IMR-90 (cell line): ENCODE results near the gene CIITA. TPM values are rescaled to one million over a fixed set of nuclear protein-coding genes. Genes with fewer than 3 reads are reported as not detected.

Experiments used
- ATAC-seq: fragments of 200-7000 bp; cut with Tn5 transposase; 2 replicates; pipeline ENCODE4 v1.9.1; 2020; ENCODE audit warnings: low read depth, mild to moderate bottlenecking, moderate library complexity
- BruUV-seq: library from RNA; stranded (reverse); fragments of 400-500 nt; replicated peaks from 2 replicates; lab custom pipeline; 2021; lab: Mats Ljungman, UMichigan
- CTCF ChIA-PET: fragments of 300-600 bp; formaldehyde crosslinking; extraction: SDS; loops from one replicate; lab custom pipeline; 2021; ENCODE audit warnings: antibody characterized with exemption; lab: Yijun Ruan, JAX
- POLR2A ChIA-PET: fragments of 300-600 bp; sonication (Branson Sonifier 250); formaldehyde crosslinking; loops from one replicate; lab custom pipeline; 2022; ENCODE audit warnings: antibody characterized with exemption; ENCODE audit not compliant: unreplicated experiment; lab: Charles Lee
- DNase-seq: peaks from one replicate; pipeline ENCODE4 v3.0.0; 2013
- H2AFZ ChIP-seq: replicated peaks from 2 replicates; pipeline ENCODE3; 2013; ENCODE audit warnings: low read length, mild to moderate bottlenecking; ENCODE audit not compliant: poor library complexity
- H2AK5ac ChIP-seq: 2 replicates; pipeline ENCODE4 v1.6.1; 2013; ENCODE audit warnings: low read depth, low read length, inconsistent platforms
- H2AK9ac ChIP-seq: replicated peaks from 2 replicates; pipeline ENCODE3; 2013; ENCODE audit warnings: mild to moderate bottlenecking, low read depth, low read length, moderate library complexity; ENCODE audit not compliant: poor library complexity
- H2BK120ac ChIP-seq: 2 replicates; pipeline ENCODE4 v1.6.1; 2013; ENCODE audit warnings: low read depth, low read length, inconsistent platforms
- H2BK15ac ChIP-seq: 3 replicates; pipeline ENCODE4 v1.6.1; 2013; ENCODE audit warnings: low read depth, low read length, inconsistent platforms
- H2BK20ac ChIP-seq: 2 replicates; pipeline ENCODE4 v1.6.1; 2013; ENCODE audit warnings: low read depth, mild to moderate bottlenecking, inconsistent platforms, low read length, moderate library complexity
- H2BK5ac ChIP-seq: 2 replicates; pipeline ENCODE4 v1.6.1; 2013; ENCODE audit warnings: mild to moderate bottlenecking, low read depth, low read length, inconsistent platforms; ENCODE audit not compliant: poor library complexity, severe bottlenecking
- H3K14ac ChIP-seq: replicated peaks from 2 replicates; pipeline ENCODE4 v1.6.1; 2013; ENCODE audit warnings: low read depth, low read length, inconsistent platforms
- H3K18ac ChIP-seq: 2 replicates; pipeline ENCODE4 v1.6.1; 2013; ENCODE audit warnings: low read depth, low read length, control low read depth
- H3K23ac ChIP-seq: 2 replicates; pipeline ENCODE4 v1.6.1; 2013; ENCODE audit warnings: low read depth, low read length, inconsistent platforms
- H3K27ac ChIP-seq: 2 replicates; pipeline ENCODE4 v1.5.1; 2013; ENCODE audit warnings: mild to moderate bottlenecking, control low read depth, low read length; ENCODE audit not compliant: insufficient read depth
- H3K27me3 ChIP-seq: 2 replicates; pipeline ENCODE4 v1.6.1; 2013; ENCODE audit warnings: low read length; ENCODE audit not compliant: control insufficient read depth, insufficient read depth
- H3K36me3 ChIP-seq: 2 replicates; pipeline ENCODE4 v1.6.1; 2013; ENCODE audit warnings: low read length, mixed read lengths; ENCODE audit not compliant: control insufficient read depth, insufficient read depth
- H3K4ac ChIP-seq: 2 replicates; pipeline ENCODE4 v1.6.1; 2013; ENCODE audit warnings: low read depth, low read length, inconsistent platforms
- H3K4me1 ChIP-seq: 2 replicates; pipeline ENCODE4 v1.6.1; 2013; ENCODE audit warnings: low read length, mixed read lengths; ENCODE audit not compliant: control insufficient read depth, insufficient read depth
- H3K4me2 ChIP-seq: 2 replicates; pipeline ENCODE4 v1.6.1; 2013; ENCODE audit warnings: low read depth, mild to moderate bottlenecking, control low read depth, low read length, moderate library complexity
- H3K4me3 ChIP-seq: 2 replicates; pipeline ENCODE4 v1.5.1; 2013; ENCODE audit warnings: low read depth, mild to moderate bottlenecking, control low read depth, low read length, moderate library complexity; ENCODE audit not compliant: insufficient read depth
- H3K56ac ChIP-seq: 2 replicates; pipeline ENCODE4 v1.6.1; 2013; ENCODE audit warnings: low read length, inconsistent platforms; ENCODE audit not compliant: insufficient read depth; ENCODE audit errors: extremely low read depth
- H3K79me1 ChIP-seq, 2 experiments: 2 replicates each; pipeline ENCODE4 v1.6.1; 2013; ENCODE audit warnings: low read length in 2 of 2, inconsistent platforms in 1 of 2, low read depth in 1 of 2
- H3K9ac ChIP-seq: 2 replicates; pipeline ENCODE4 v1.6.1; 2013; ENCODE audit warnings: low read depth, low read length, control low read depth
- H3K9me1 ChIP-seq: 2 replicates; pipeline ENCODE4 v1.6.1; 2013; ENCODE audit warnings: low read length, inconsistent platforms; ENCODE audit not compliant: insufficient read depth
- H3K9me3 ChIP-seq: 2 replicates; pipeline ENCODE4 v1.6.1; 2013; ENCODE audit warnings: low read length; ENCODE audit not compliant: control insufficient read depth, insufficient read depth
- H4K20me1 ChIP-seq: 2 replicates; pipeline ENCODE4 v1.6.1; 2013; ENCODE audit warnings: low read length, inconsistent platforms; ENCODE audit not compliant: insufficient read depth
- H4K5ac ChIP-seq: 2 replicates; pipeline ENCODE4 v1.6.1; 2013; ENCODE audit warnings: mild to moderate bottlenecking, low read depth, low read length, control low read depth
- H4K8ac ChIP-seq, 2 experiments: 2 replicates each; pipeline ENCODE4 v1.6.1; 2013; ENCODE audit warnings: low read depth in 2 of 2, low read length in 2 of 2, control low read depth in 1 of 2, inconsistent platforms in 1 of 2
- H4K91ac ChIP-seq: 2 replicates; pipeline ENCODE4 v1.6.1; 2013; ENCODE audit warnings: low read depth, low read length, inconsistent platforms; ENCODE audit not compliant: insufficient read depth
- BHLHE40 ChIP-seq: fragments of 150-350 bp; IDR thresholded peaks from 2 replicates; pipeline ENCODE4 v1.6.1; 2016; ENCODE audit warnings: mild to moderate bottlenecking, low read depth, low read length
- CHD1 ChIP-seq: IDR thresholded peaks from 2 replicates; pipeline ENCODE4 v1.6.1; 2012; ENCODE audit warnings: low read depth, low read length, improper control_type of control experiment
- ELK1 ChIP-seq: fragments of 150-350 bp; IDR thresholded peaks from 2 replicates; pipeline ENCODE4 v1.6.1; 2016; ENCODE audit warnings: low read depth, mild to moderate bottlenecking, low read length, moderate library complexity, borderline replicate concordance
- FOS ChIP-seq: fragments of 150-350 bp; IDR thresholded peaks from 2 replicates; pipeline ENCODE4 v1.6.1; 2016; ENCODE audit warnings: low read depth, low read length
- MAFK ChIP-seq: IDR thresholded peaks from 2 replicates; pipeline ENCODE4 v1.6.1; 2012; ENCODE audit warnings: low read depth, low read length, improper control_type of control experiment
- MAZ ChIP-seq: IDR thresholded peaks from 2 replicates; pipeline ENCODE4 v1.6.1; 2012; ENCODE audit warnings: low read depth, mild to moderate bottlenecking, low read length, improper control_type of control experiment, moderate library complexity, borderline replicate concordance
- MXI1 ChIP-seq: IDR thresholded peaks from 2 replicates; pipeline ENCODE4 v1.6.1; 2012; ENCODE audit warnings: low read depth, mild to moderate bottlenecking, low read length, moderate library complexity, borderline replicate concordance
- POLR2A ChIP-seq: IDR thresholded peaks from 2 replicates; pipeline ENCODE4 v1.6.1; 2012; ENCODE audit warnings: mild to moderate bottlenecking, low read depth, low read length
- RAD21 ChIP-seq: IDR thresholded peaks from 2 replicates; pipeline ENCODE4 v1.6.1; 2012; ENCODE audit warnings: low read length, improper control_type of control experiment
- RCOR1 ChIP-seq: IDR thresholded peaks from 2 replicates; pipeline ENCODE4 v1.6.1; 2012; ENCODE audit warnings: mild to moderate bottlenecking, low read length, improper control_type of control experiment; ENCODE audit not compliant: insufficient replicate concordance
- RFX5 ChIP-seq: IDR thresholded peaks from 2 replicates; pipeline ENCODE4 v1.8.0; 2012; ENCODE audit warnings: low read depth, mild to moderate bottlenecking, low read length, moderate library complexity
- SMC3 ChIP-seq: fragments of 150-350 bp; IDR thresholded peaks from 2 replicates; pipeline ENCODE4 v1.6.1; 2016; ENCODE audit warnings: low read depth, mild to moderate bottlenecking, antibody characterized with exemption, low read length, moderate library complexity
- WGBS, 2 experiments: methylation state at CpG; one replicate each; pipeline versions ENCODE4 v1.1.5 to v1.1.7; 2013; ENCODE audit warnings: missing lambda C conversion rate in 2 of 2; ENCODE audit not compliant: insufficient read length in 1 of 2; ENCODE audit errors: extremely low coverage in 2 of 2; 5-methylcytosine and 5-hydroxymethylcytosine counted together
- dilution Hi-C: fragments of 300-500 bp; cut with HindIII; formaldehyde crosslinking; loops from one replicate; pipeline ENCODE4 v1.14.3; 2018; ENCODE audit warnings: low sequenced_read_pairs; ENCODE audit not compliant: unreplicated experiment
- in situ Hi-C: fragments of 300-500 bp; cut with MboI; formaldehyde crosslinking; loops from 3 replicates; pipeline ENCODE4 v1.14.3; 2019; ENCODE audit warnings: low sequenced_read_pairs, inconsistent platforms, mixed read lengths
- intact Hi-C: fragments of 100-400 bp; cut with micrococcal nuclease; formaldehyde crosslinking; loops from 2 replicates; pipeline ENCODE4 v1.10.0; 2022
- polyA plus RNA-seq, 3 experiments: library from polyadenylated mRNA; depleted of rRNA; stranded (reverse); fragments of >200 nt; gene quantifications; 2 replicates each; pipeline ENCODE4 v1.2.3, GENCODE V29; 2012; ENCODE audit warnings: low replicate concordance in 1 of 3
- total RNA-seq: library from RNA; depleted of rRNA; stranded (reverse); fragments of >200 nt; gene quantifications from 2 replicates; pipeline ENCODE4 v1.2.3, GENCODE V29; 2012

CIITA gene
- total and polyA plus RNA-seq, 2 of the 4 experiments (the other 2 are of a cell fraction), result 0.10 TPM; not detected in 1

GRCh38 chr16:10896723-10897122 lies 19.7 kb downstream of the CIITA start:
- Histone ChIP-seq H3K23ac (no peak overlapping the region), H3K56ac (no peak overlapping the region), H3K9me1 (no peaks in the 10 kb centered on the region), H4K20me1 (0 out of 2 replicates have a peak, but pooled peaks cover 7% of the 10 kb centered on the region), H2AK5ac (no peak overlapping the region), H3K4me2 (no peak overlapping the region), H2BK120ac (no peak overlapping the region), H2BK15ac (no peak overlapping the region), H2BK20ac (no peak overlapping the region), H4K8ac (no peak overlapping the region), H2AFZ (no peak overlapping the region), H3K4me3 (no peak overlapping the region), H2BK5ac (no peak overlapping the region), H3K14ac (no peak overlapping the region), H4K5ac (no peak overlapping the region), H3K9me3 (no peaks in the 10 kb centered on the region), H3K4me1 (no peaks in the 10 kb centered on the region), H3K9ac (no peak overlapping the region), H3K18ac (no peak overlapping the region), H3K27ac (no peak overlapping the region), H3K27me3 (peaks cover 5% of the 10 kb centered on the region), H3K36me3 (no peaks in the 10 kb centered on the region), H3K4ac (no peak overlapping the region), H3K79me1 (no peaks in the 10 kb centered on the region), H2AK9ac (no peak overlapping the region), H4K91ac (no peak overlapping the region)
- TF ChIP-seq MAFK, result no peak
- TF ChIP-seq POLR2A, result no peak
- no peak for TF ChIP-seq FOS
- no peak for TF ChIP-seq ELK1
- TF ChIP-seq SMC3, result no peak
- no peak for TF ChIP-seq RCOR1
- TF ChIP-seq RAD21, result no peak
- TF ChIP-seq RFX5, result no peak
- TF ChIP-seq CHD1, result no peak
- no peak for TF ChIP-seq BHLHE40
- no peak for TF ChIP-seq MXI1
- no peak for TF ChIP-seq MAZ
- in situ Hi-C loops, result no loop called here
- ATAC-seq, result no peak
- POLR2A ChIA-PET, result no interaction called here
- intact Hi-C loops, result no loop called here
- CTCF ChIA-PET, result no interaction called here
- DNase-seq, result no peak
- dilution Hi-C loops, result no loop called here
- WGBS, 2 experiments, result no CpG with 5 or more reads among the region's 2 CpGs
- BruUV-seq, result no TSS peak
